Activated T-cell treated with anti-CD3 and anti-CD28 coated beads, Interleukin-2, amount 50 U/mL, for 4 hours (primary cell): ENCODE measurements around the gene CLBA1. TPM values are rescaled to one million over a fixed set of nuclear protein-coding genes. Genes with fewer than 3 reads are reported as not detected.

Source experiments
- ATAC-seq, 2 donors: fragments of 200-7000 bp; cut with Tn5 transposase; one replicate each; pipeline ENCODE4 v1.10.0; 2021
- DNase-seq: peaks from one replicate; pipeline ENCODE4 v3.0.0-alpha.2; 2020
- H3K27me3 Mint-ChIP-seq: one replicate; pipeline ENCODE4 v1.8.0; 2021; ENCODE audit warnings: low read depth, mixed read lengths
- H3K36me3 Mint-ChIP-seq: one replicate; pipeline ENCODE4 v1.8.0; 2022; ENCODE audit warnings: mixed read lengths; ENCODE audit not compliant: insufficient read depth
- H3K4me1 Mint-ChIP-seq: one replicate; pipeline ENCODE4 v1.8.0; 2021; ENCODE audit warnings: low read depth, mixed read lengths
- H3K4me3 Mint-ChIP-seq: one replicate; pipeline ENCODE4 v1.8.0; 2021; ENCODE audit warnings: mild to moderate bottlenecking, moderate library complexity, mixed read lengths
- H3K9me3 Mint-ChIP-seq: one replicate; pipeline ENCODE4 v1.8.0; 2021; ENCODE audit warnings: mixed read lengths
- total RNA-seq, 3 donors: library from RNA; stranded (reverse); gene quantifications; one replicate each; pipeline ENCODE4 v1.2.1, GENCODE V29; 2021

CLBA1 gene
- total RNA-seq, 3 donors from 2014 or later = 2.9 to 3.8 (median 3.3) TPM

- H3K36me3 Mint-ChIP-seq = peaks cover 5% of the 10 kb centered on the region
- no peak overlapping the region for H3K4me3 Mint-ChIP-seq
- DNase-seq (no peak), ATAC-seq (no peak)
- peaks cover 34% of the 10 kb centered on the region for H3K4me1 Mint-ChIP-seq
- no peaks in the 10 kb centered on the region for H3K9me3 Mint-ChIP-seq
- H3K27me3 Mint-ChIP-seq = no peaks in the 10 kb centered on the region
These were observed 25.3 kb downstream of the CLBA1 start for GRCh38 chr14:105010891-105011291.

- no peaks in the 10 kb centered on the region for H3K27me3 Mint-ChIP-seq
- no peak for ATAC-seq
- H3K4me1 Mint-ChIP-seq = peaks cover 40% of the 10 kb centered on the region
- peaks cover 9% of the 10 kb centered on the region for H3K36me3 Mint-ChIP-seq
- H3K4me3 Mint-ChIP-seq = no peak overlapping the region
- H3K9me3 Mint-ChIP-seq = no peaks in the 10 kb centered on the region
- no peak for DNase-seq
These were observed 25.9 kb downstream of the CLBA1 start for GRCh38 chr14:105011312-105011990.

- no peak overlapping the region for H3K4me3 Mint-ChIP-seq
- ATAC-seq (no peak), DNase-seq (no peak)
- H3K36me3 Mint-ChIP-seq = peaks cover 11% of the 10 kb centered on the region
- no peaks in the 10 kb centered on the region for H3K9me3 Mint-ChIP-seq
- peaks cover 48% of the 10 kb centered on the region for H3K4me1 Mint-ChIP-seq
- no peaks in the 10 kb centered on the region for H3K27me3 Mint-ChIP-seq
These were observed 26.8 kb downstream of the CLBA1 start for GRCh38 chr14:105012171-105012985.

- peaks cover 13% of the 10 kb centered on the region for H3K36me3 Mint-ChIP-seq
- ATAC-seq (no peak), DNase-seq (no peak)
- no peaks in the 10 kb centered on the region for H3K9me3 Mint-ChIP-seq
- no peak overlapping the region for H3K4me3 Mint-ChIP-seq
- H3K27me3 Mint-ChIP-seq = no peaks in the 10 kb centered on the region
- peaks cover 54% of the 10 kb centered on the region for H3K4me1 Mint-ChIP-seq
These were observed 27.7 kb downstream of the CLBA1 start for GRCh38 chr14:105013150-105013785.

GRCh38 chr14:105014032-105014431, 28.4 kb downstream of the CLBA1 start:
- peaks cover 13% of the 10 kb centered on the region for H3K36me3 Mint-ChIP-seq
- ATAC-seq = no peak
- no peaks in the 10 kb centered on the region for H3K27me3 Mint-ChIP-seq
- H3K4me3 Mint-ChIP-seq = no peak overlapping the region
- DNase-seq = no peak
- H3K4me1 Mint-ChIP-seq = peaks cover 62% of the 10 kb centered on the region
- no peaks in the 10 kb centered on the region for H3K9me3 Mint-ChIP-seq

- peaks cover 13% of the 10 kb centered on the region for H3K36me3 Mint-ChIP-seq
- DNase-seq = no peak
- peaks cover 68% of the 10 kb centered on the region for H3K4me1 Mint-ChIP-seq
- peak overlapping the region; percentile 52 for H3K4me3 Mint-ChIP-seq
- no peaks in the 10 kb centered on the region for H3K27me3 Mint-ChIP-seq
- ATAC-seq = no peak
- no peaks in the 10 kb centered on the region for H3K9me3 Mint-ChIP-seq
These were observed 29.0 kb downstream of the CLBA1 start for GRCh38 chr14:105014631-105015030.

GRCh38 chr14:105015242-105015641, 29.7 kb downstream of the CLBA1 start:
- H3K4me1 Mint-ChIP-seq = peaks cover 72% of the 10 kb centered on the region
- DNase-seq = no peak
- no peaks in the 10 kb centered on the region for H3K27me3 Mint-ChIP-seq
- H3K36me3 Mint-ChIP-seq = peaks cover 9% of the 10 kb centered on the region
- peak overlapping the region; percentile 52 for H3K4me3 Mint-ChIP-seq
- ATAC-seq = peak in 1 of 2 donors; percentile 11
- H3K9me3 Mint-ChIP-seq = no peaks in the 10 kb centered on the region

- H3K4me3 Mint-ChIP-seq = peak overlapping the region; percentile 55
- DNase-seq = no peak
These were observed 30.3 kb downstream of the CLBA1 start for GRCh38 chr14:105015905-105016304.

GRCh38 chr14:105018414-105018813, 32.8 kb downstream of the CLBA1 start:
- no peaks in the 10 kb centered on the region for H3K9me3 Mint-ChIP-seq
- peaks cover 9% of the 10 kb centered on the region for H3K36me3 Mint-ChIP-seq
- peak overlapping the region; percentile 88 for H3K4me3 Mint-ChIP-seq
- DNase-seq = no peak
- H3K27me3 Mint-ChIP-seq = no peaks in the 10 kb centered on the region
- ATAC-seq = no peak
- peaks cover 80% of the 10 kb centered on the region for H3K4me1 Mint-ChIP-seq

More at GRCh38 chr14:105015905-105016304, 30.3 kb downstream of the CLBA1 start:
- Mint-ChIP-seq H3K9me3 (no peaks in the 10 kb centered on the region), H3K36me3 (peaks cover 9% of the 10 kb centered on the region), H3K27me3 (no peaks in the 10 kb centered on the region), H3K4me1 (peaks cover 73% of the 10 kb centered on the region)
- no peak for ATAC-seq

GRCh38 chr14:105019861-105020814, 34.5 kb downstream of the CLBA1 start:
- Mint-ChIP-seq H3K27me3 (no peaks in the 10 kb centered on the region), H3K4me1 (peaks cover 76% of the 10 kb centered on the region), H3K36me3 (peaks cover 9% of the 10 kb centered on the region), H3K9me3 (no peaks in the 10 kb centered on the region), H3K4me3 (peak overlapping the region; percentile 88)
- ATAC-seq (peak; percentile 38 to 46), DNase-seq (peak; percentile 48)

- Mint-ChIP-seq H3K4me3 (peak within 1 kb of the TSS; percentile 92), H3K27me3 (no peaks in the 10 kb centered on the region), H3K9me3 (no peaks in the 10 kb centered on the region), H3K4me1 (peaks cover 76% of the 10 kb centered on the region), H3K36me3 (peaks cover 8% of the 10 kb centered on the region)
- peak; percentile 86 to 89 for ATAC-seq
- DNase-seq = peak; percentile 98
These were observed 35.4 kb downstream of the CLBA1 start, which contains the start of gene CDCA4 for GRCh38 chr14:105020815-105021655. CDCA4 (minus strand) TSS chr14:105021083; CDS start chr14:105011929, 9,154 bp downstream.

- DNase-seq = peak; percentile 25
- Mint-ChIP-seq H3K36me3 (peaks cover 2% of the 10 kb centered on the region), H3K9me3 (no peaks in the 10 kb centered on the region), H3K4me1 (peaks cover 74% of the 10 kb centered on the region), H3K4me3 (peak overlapping the region; percentile 92), H3K27me3 (no peaks in the 10 kb centered on the region)
- ATAC-seq = no peak
These were observed 36.2 kb downstream of the CLBA1 start for GRCh38 chr14:105021656-105022275.
